PC-9 (cell line): ENCODE measurements around the gene OCEL1. TPM values are rescaled to one million over a fixed set of nuclear protein-coding genes. Genes with fewer than 3 reads are reported as not detected.

Experiments
- BruUV-seq: library from RNA; stranded (reverse); fragments of 400-500 nt; replicated peaks from 2 replicates; lab custom pipeline; 2021; lab: Mats Ljungman, UMichigan
- CTCF ChIA-PET: fragments of 300-600 bp; sonication (Branson Sonifier 250); formaldehyde crosslinking; loops from one replicate; lab custom pipeline; 2022; ENCODE audit warnings: antibody characterized with exemption; lab: Charles Lee
- POLR2A ChIA-PET: fragments of 300-600 bp; sonication (Branson Sonifier 250); formaldehyde crosslinking; loops from one replicate; lab custom pipeline; 2022; ENCODE audit warnings: antibody characterized with exemption; ENCODE audit not compliant: unreplicated experiment; lab: Charles Lee
- DNase-seq, 2 experiments: peaks; one replicate each; pipeline versions ENCODE4 v3.0.0 to v3.0.0-alpha.2; 2015 to 2022; ENCODE audit warnings: mixed read lengths in 1 of 2
- H2AFZ ChIP-seq: fragments of 200-600 bp; sonication (generic); 2 replicates; pipeline ENCODE4 v1.8.1; 2017; ENCODE audit warnings: antibody characterized with exemption
- H3F3A ChIP-seq: fragments of 200-600 bp; sonication (generic); 2 replicates; pipeline ENCODE4 v1.8.1; 2017; ENCODE audit warnings: antibody characterized with exemption, mild to moderate bottlenecking, low read depth; ENCODE audit not compliant: insufficient read depth
- H3K27ac ChIP-seq: fragments of 200-600 bp; sonication (generic); 2 replicates; pipeline ENCODE4 v1.6.1; 2016; ENCODE audit warnings: mixed run types
- H3K27me3 ChIP-seq: fragments of 200-600 bp; sonication (generic); 2 replicates; pipeline ENCODE4 v1.6.1; 2016; ENCODE audit warnings: low read depth, mixed run types; ENCODE audit not compliant: insufficient read depth
- H3K36me3 ChIP-seq: fragments of 200-600 bp; sonication (generic); 2 replicates; pipeline ENCODE4 v1.6.1; 2016; ENCODE audit warnings: low read depth, mixed run types
- H3K4me1 ChIP-seq: fragments of 200-600 bp; sonication (generic); replicated peaks from 2 replicates; pipeline ENCODE4 v1.6.1; 2016; ENCODE audit warnings: mixed run types; ENCODE audit not compliant: insufficient read depth
- H3K4me2 ChIP-seq: fragments of 200-600 bp; sonication (generic); 2 replicates; pipeline ENCODE4 v1.6.1; 2017; ENCODE audit warnings: mixed run types
- H3K4me3 ChIP-seq: fragments of 200-600 bp; sonication (generic); 2 replicates; pipeline ENCODE4 v1.6.1; 2016; ENCODE audit warnings: mixed run types
- H3K79me2 ChIP-seq: fragments of 200-600 bp; sonication (generic); 2 replicates; pipeline ENCODE4 v1.6.1; 2017; ENCODE audit warnings: low read depth, mixed run types
- H3K9me2 ChIP-seq: fragments of 200-600 bp; sonication (generic); 2 replicates; pipeline ENCODE4 v1.8.1; 2017; ENCODE audit warnings: mild to moderate bottlenecking; ENCODE audit not compliant: insufficient read depth
- H3K9me3 ChIP-seq: fragments of 200-600 bp; sonication (generic); 2 replicates; pipeline ENCODE4 v1.8.1; 2016; ENCODE audit warnings: low read depth; ENCODE audit not compliant: insufficient read depth
- H4K20me1 ChIP-seq: fragments of 200-600 bp; sonication (generic); 2 replicates; pipeline ENCODE4 v1.8.1; 2017; ENCODE audit not compliant: insufficient read depth
- EZH2 ChIP-seq: fragments of 200-600 bp; sonication (generic); IDR thresholded peaks from 2 replicates; pipeline ENCODE4 v1.8.0; 2017; ENCODE audit warnings: antibody characterized with exemption, low read depth
- intact Hi-C: fragments of 100-400 bp; cut with micrococcal nuclease; formaldehyde crosslinking; loops from one replicate; pipeline ENCODE4 v1.10.0; 2022; ENCODE audit not compliant: unreplicated experiment
- total RNA-seq: library from RNA; stranded (reverse); gene quantifications from 2 replicates; pipeline ENCODE4 v1.2.3, GENCODE V29; 2021
- TF ChIP-seq, protein P1 (sequence below): fragments of 200-600 bp; sonication (generic); conservative IDR thresholded peaks from 2 replicates; pipeline ENCODE4 v1.6.1; 2017; ENCODE audit warnings: mixed run types, antibody characterized with exemption, mild to moderate bottlenecking, moderate library complexity

The OCEL1 gene
- total RNA-seq, 1 experiment from 2014 or later, result 30.6 TPM

DNA sequence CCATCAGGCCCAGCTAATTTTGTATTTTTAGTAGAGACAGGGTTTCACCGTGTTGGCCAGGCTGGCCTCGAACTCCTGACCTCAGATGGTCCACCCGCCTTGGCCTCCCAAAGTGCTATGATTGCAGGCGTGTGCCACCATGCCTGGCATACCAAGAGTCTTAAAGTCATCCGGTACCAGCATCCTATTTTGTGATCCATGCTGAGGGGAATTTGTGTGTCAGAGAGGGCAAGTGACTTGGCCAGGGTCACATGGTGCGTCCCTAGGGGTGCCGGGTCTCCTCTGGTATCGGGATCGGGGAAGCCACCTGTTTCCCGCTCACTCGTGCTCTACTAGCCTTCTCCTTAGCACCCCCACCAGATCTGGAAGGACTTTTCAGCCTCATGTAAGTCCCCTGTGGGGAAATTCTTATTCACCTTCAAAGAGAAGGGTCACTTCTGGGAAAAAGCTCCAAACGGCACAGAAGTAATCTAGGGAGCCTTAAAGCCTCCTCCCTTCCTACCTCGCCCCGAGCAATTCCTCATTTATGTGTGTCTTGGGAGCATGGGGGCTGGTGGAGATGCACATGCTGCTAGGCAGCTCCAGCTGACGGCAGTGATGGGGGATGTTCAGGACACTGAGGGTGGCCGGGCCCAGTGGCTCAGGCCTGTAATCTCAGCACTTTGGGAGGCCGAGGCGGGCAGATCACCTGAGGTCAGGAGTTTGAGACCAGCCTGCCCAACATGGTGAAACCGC, 49.6 kb downstream of the OCEL1 start:
- H3K4me2 ChIP-seq, result no peak overlapping the region
- CTCF ChIA-PET, result no interaction called here
- no peak overlapping the region for H3K27ac ChIP-seq
- H3K4me1 ChIP-seq, result no peaks in the 10 kb centered on the region
- no peaks in the 10 kb centered on the region for H4K20me1 ChIP-seq
- no peaks in the 10 kb centered on the region for H3K27me3 ChIP-seq
- H3K79me2 ChIP-seq, result no peaks in the 10 kb centered on the region
- H3K36me3 ChIP-seq, result peaks cover 23% of the 10 kb centered on the region
- no peaks in the 10 kb centered on the region for H3K9me3 ChIP-seq
- TF ChIP-seq EZH2, result no peak
- TF ChIP-seq, protein P1, sequence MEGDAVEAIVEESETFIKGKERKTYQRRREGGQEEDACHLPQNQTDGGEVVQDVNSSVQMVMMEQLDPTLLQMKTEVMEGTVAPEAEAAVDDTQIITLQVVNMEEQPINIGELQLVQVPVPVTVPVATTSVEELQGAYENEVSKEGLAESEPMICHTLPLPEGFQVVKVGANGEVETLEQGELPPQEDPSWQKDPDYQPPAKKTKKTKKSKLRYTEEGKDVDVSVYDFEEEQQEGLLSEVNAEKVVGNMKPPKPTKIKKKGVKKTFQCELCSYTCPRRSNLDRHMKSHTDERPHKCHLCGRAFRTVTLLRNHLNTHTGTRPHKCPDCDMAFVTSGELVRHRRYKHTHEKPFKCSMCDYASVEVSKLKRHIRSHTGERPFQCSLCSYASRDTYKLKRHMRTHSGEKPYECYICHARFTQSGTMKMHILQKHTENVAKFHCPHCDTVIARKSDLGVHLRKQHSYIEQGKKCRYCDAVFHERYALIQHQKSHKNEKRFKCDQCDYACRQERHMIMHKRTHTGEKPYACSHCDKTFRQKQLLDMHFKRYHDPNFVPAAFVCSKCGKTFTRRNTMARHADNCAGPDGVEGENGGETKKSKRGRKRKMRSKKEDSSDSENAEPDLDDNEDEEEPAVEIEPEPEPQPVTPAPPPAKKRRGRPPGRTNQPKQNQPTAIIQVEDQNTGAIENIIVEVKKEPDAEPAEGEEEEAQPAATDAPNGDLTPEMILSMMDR, result no peak
- no peak overlapping the region for H2AFZ ChIP-seq
- no peaks in the 10 kb centered on the region for H3K9me2 ChIP-seq
- no TSS peak for BruUV-seq
- no peak for DNase-seq
- no peak overlapping the region for H3K4me3 ChIP-seq
- intact Hi-C loops, result no loop called here
- POLR2A ChIA-PET, result no interaction called here
- peaks cover 29% of the 10 kb centered on the region for H3F3A ChIP-seq

Other genes with a start within 250 kb of the OCEL1 start
- 23.7 and 25.8 TPM in 2 replicates for gene CPAMD8, start 199.4 kb upstream of the OCEL1 start, total RNA-seq
- 26.5 and 30.8 TPM in 2 replicates for gene HAUS8, start 150.8 kb upstream of the OCEL1 start, total RNA-seq
- 81.2 and 103 TPM in 2 replicates for gene MYO9B, start 150.4 kb upstream of the OCEL1 start, total RNA-seq
- gene USE1, start 10.9 kb upstream of the OCEL1 start, total RNA-seq, result 19.8 and 22.5 TPM in 2 replicates
- 90.8 and 112 TPM in 2 replicates for gene NR2F6, start 19.7 kb downstream of the OCEL1 start, total RNA-seq
- gene USHBP1, start 38.5 kb downstream of the OCEL1 start, total RNA-seq, result not detected in 2 replicates
- gene BABAM1, start 41.2 kb downstream of the OCEL1 start, total RNA-seq, result 127 and 152 TPM in 2 replicates
- 0.65 and 1.2 TPM in 2 replicates for gene ANKLE1, start 55.7 kb downstream of the OCEL1 start, total RNA-seq
- 32.2 and 37.5 TPM in 2 replicates for gene ABHD8, start 77.2 kb downstream of the OCEL1 start, total RNA-seq
- 64.8 and 70.8 TPM in 2 replicates for gene MRPL34, start 79.6 kb downstream of the OCEL1 start, total RNA-seq
- 47.6 and 72.5 TPM in 2 replicates for gene DDA1, start 83.3 kb downstream of the OCEL1 start, total RNA-seq
- 11.4 and 15.1 TPM in 2 replicates for gene ANO8, start 108.6 kb downstream of the OCEL1 start, total RNA-seq
- 48.8 and 50.7 TPM in 2 replicates for gene GTPBP3, start 111.3 kb downstream of the OCEL1 start, total RNA-seq
- not detected in 2 replicates for gene PLVAP, start 151.1 kb downstream of the OCEL1 start, total RNA-seq
- gene CCDC194, start 168.0 kb downstream of the OCEL1 start, total RNA-seq, result not detected in 2 replicates
- 2.7 and 3.3 TPM in 2 replicates for gene BST2, start 179.4 kb downstream of the OCEL1 start, total RNA-seq
- 58.1 and 80.0 TPM in 2 replicates for gene MVB12A, start 193.8 kb downstream of the OCEL1 start, total RNA-seq
- 2.0 and 3.9 TPM in 2 replicates for gene TMEM221, start 222.4 kb downstream of the OCEL1 start, total RNA-seq
- gene NXNL1, start 234.7 kb downstream of the OCEL1 start, total RNA-seq, result not detected in 2 replicates
- gene SLC27A1, start 244.3 kb downstream of the OCEL1 start, total RNA-seq, result 30.8 and 40.2 TPM in 2 replicates